ENCODE measurements around the gene PARD3B. TPM values are rescaled to one million over a fixed set of nuclear protein-coding genes. Genes with fewer than 3 reads are reported as not detected.

The PARD3B gene
- total RNA-seq, 1 experiment from 2014 or later = 6.4 TPM

GRCh38 chr2:204880928-204881327, 335.7 kb downstream of the PARD3B start:
- H3K23ac ChIP-seq (ENCODE audit: insufficient read length, low read depth, low read length) = no peak overlapping the region
- no peak overlapping the region for H3K27ac Mint-ChIP-seq
- H3K23me2 ChIP-seq (ENCODE audit: insufficient read length, low read depth, low read length, poor library complexity, severe bottlenecking) = no peaks in the 10 kb centered on the region
- no peak overlapping the region for H2BK12ac ChIP-seq (ENCODE audit: insufficient read length, low read depth, low read length)
- H3K4me3 Mint-ChIP-seq = no peak overlapping the region
- peaks cover 17 to 18% of the 10 kb centered on the region in 2 experiments for H3K4me1 Mint-ChIP-seq
- H3K4ac ChIP-seq (ENCODE audit: low read depth, low read length) = no peak overlapping the region
- no peak overlapping the region for H2BK15ac ChIP-seq (ENCODE audit: low read depth, low read length)
- H3K18ac ChIP-seq (ENCODE audit: insufficient read length, low read depth, low read length) = no peak overlapping the region
- TF ChIP-seq CTCF (conservative IDR thresholded peaks at IDR 0.05) = no peak
- no peaks in the 10 kb centered on the region for H3K36me3 Mint-ChIP-seq (ENCODE audit: insufficient read depth in 1 of 3, low read depth in 3 of 3)
- no peak overlapping the region for H3K56ac ChIP-seq (ENCODE audit: insufficient read length, low read depth, low read length)
- no peak overlapping the region for H2AFZ ChIP-seq (ENCODE audit: low read length)
- H3K27ac ChIP-seq (ENCODE audit: insufficient read length, low read depth, low read length) = no peak overlapping the region
- H3K4me1 ChIP-seq (ENCODE audit: insufficient read depth, low read length) = no peaks in the 10 kb centered on the region
- no peaks in the 10 kb centered on the region for H4K20me1 ChIP-seq (ENCODE audit: control insufficient read depth, insufficient read depth, insufficient read length)
- no peak overlapping the region for H3K4me2 ChIP-seq (ENCODE audit: insufficient read depth, insufficient read length, low read length)
- H3K14ac ChIP-seq (ENCODE audit: insufficient read depth, low read length) = no peak overlapping the region
- no peaks in the 10 kb centered on the region; the same call in 1 of the 2 replicates for H3K27me3 Mint-ChIP-seq (ENCODE audit: low read depth)
- DNase-seq = no peak
- H2BK20ac ChIP-seq (ENCODE audit: low read depth, low read length, poor library complexity, severe bottlenecking) = no peak overlapping the region
- H3K79me1 ChIP-seq (ENCODE audit: insufficient read depth, low read depth, low read length, poor library complexity, severe bottlenecking) = no peaks in the 10 kb centered on the region
- no peaks in the 10 kb centered on the region for H3K79me2 ChIP-seq (ENCODE audit: insufficient read depth, low read length)
- no peak overlapping the region for H2BK5ac ChIP-seq (ENCODE audit: insufficient read length, low read length)
- H3K9ac ChIP-seq (ENCODE audit: extremely low read depth, insufficient read length, low read length) = no peak overlapping the region
- H3K27me3 ChIP-seq (ENCODE audit: insufficient read depth, low read length) = no peaks in the 10 kb centered on the region
- no peak overlapping the region for H2AK5ac ChIP-seq (ENCODE audit: insufficient read length, low read length)
- H3K9me3 ChIP-seq (ENCODE audit: control insufficient read depth, low read depth, low read length) = no peaks in the 10 kb centered on the region
- no peak overlapping the region for H4K91ac ChIP-seq (ENCODE audit: insufficient read length, low read depth, low read length)
- no peak overlapping the region for H4K5ac ChIP-seq (ENCODE audit: insufficient read length, low read depth, low read length)
- peaks cover 0 to 2% of the 10 kb centered on the region in 2 experiments; a peak in 1 of 5 replicates for H3K9me3 Mint-ChIP-seq
- WGBS (ENCODE audit: extremely low coverage, insufficient read length, low lambda C conversion rate) = no CpG with 5 or more reads among the region's 3 CpGs
- H2BK120ac ChIP-seq (ENCODE audit: low read depth, low read length, poor library complexity, severe bottlenecking) = no peak overlapping the region
- no peak overlapping the region for H3T11ph ChIP-seq (ENCODE audit: low read length)
- no peak overlapping the region for H4K8ac ChIP-seq (replicated peaks; ENCODE audit: insufficient read length, low read depth, low read length)

Data from H9 (cell line).